GM19324 (cell line): Measurements from ENCODE around the gene SAMD11.
"Not testable (repeated sequence)": the region's sequence is repeated elsewhere in the genome, so short reads cannot be mapped to it uniquely, and the experiment has no call there.

Experiments used
- ATAC-seq: cut with Tn5 transposase; IDR thresholded peaks from one replicate; pipeline ENCODE4 v1.9.1; 2021; ENCODE audit warnings: mild to moderate bottlenecking, moderate library complexity; ENCODE audit not compliant: unreplicated experiment, low FRiP score

The SAMD11 gene

DNA sequence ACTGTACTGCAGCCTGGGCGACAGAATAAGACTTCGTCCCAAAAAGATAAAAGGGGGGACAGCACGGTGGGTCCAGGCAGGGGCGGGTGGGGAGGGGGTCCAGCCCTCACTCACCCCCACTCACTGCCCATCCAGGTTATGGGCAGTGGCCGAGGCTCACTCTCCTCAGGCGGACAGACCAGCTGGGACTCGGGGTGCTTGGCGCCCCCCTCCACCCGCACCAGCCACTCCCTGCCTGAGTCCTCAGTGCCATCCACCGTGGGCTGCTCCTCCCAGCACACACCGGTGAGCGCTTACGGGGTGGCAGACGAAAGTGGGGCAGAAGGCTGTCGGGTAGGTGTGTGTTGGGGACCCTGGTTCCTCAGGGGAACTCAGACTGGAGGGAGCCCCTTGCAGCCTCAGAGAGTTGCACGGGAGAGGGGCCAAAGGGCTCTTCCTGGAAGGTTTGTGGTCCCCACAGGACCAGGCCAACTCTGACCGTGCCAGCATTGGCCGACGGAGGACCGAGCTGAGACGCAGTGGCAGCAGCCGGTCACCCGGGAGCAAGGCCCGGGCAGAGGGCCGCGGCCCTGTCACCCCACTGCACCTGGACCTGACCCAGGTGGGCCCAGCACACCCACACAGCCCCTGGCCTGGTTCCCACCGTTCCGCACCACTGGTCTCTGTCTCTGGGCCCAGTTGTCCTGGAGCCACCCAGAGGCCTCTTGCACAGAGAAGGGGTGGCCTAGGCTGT lies 49.2 kb downstream of the SAMD11 start:
- ATAC-seq = no peak

GRCh38 chr1:973459-974292 lies 50.0 kb downstream of the SAMD11 start:
- no peak for ATAC-seq

DNA sequence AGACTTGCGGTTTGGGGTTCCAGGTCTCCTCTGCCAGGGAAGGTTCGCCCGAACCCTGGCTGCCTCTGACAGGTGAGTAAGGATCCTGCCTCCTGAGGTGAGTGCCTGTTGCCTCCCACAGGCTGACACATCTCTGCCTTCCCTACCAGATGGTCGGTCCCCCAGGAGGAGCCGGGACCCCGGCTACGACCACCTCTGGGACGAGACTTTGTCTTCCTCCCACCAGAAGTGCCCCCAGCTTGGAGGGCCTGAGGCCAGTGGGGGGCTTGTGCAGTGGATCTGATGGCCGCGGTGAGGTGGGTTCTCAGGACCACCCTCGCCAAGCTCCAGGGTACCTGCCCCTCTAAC lies 50.5 kb downstream of the SAMD11 start:
- ATAC-seq = no peak

DNA sequence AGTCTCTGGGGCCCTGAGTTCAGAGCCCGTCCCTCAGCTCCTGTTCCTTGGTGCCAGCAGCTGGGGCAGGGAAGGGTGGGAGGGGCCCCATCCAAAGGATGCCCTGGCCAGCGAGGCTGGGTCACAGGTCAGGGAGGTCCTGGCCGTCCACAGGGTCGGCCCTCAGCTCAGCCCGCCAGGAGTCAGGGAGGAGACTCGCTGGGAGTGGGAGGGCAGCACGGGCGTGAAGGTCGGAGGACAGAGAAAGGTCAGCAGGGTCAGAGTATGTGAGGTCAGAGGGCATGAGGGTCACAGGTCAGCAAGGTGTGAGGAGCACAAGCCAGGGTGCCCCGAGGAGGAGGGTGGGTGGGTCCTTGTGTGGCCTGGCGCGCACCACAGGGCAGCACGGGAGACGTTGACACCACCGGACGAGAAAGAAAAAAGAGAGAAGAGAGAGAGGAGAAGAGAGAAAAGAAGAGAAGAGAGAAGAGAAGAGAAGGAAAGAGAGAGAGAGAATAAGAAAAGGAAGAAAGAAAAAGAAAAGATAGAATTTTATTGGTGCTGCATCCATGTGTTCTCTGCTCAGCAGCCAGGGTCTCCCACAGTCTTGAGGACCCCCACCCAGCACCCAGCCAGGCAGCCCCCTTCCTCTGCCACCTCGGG lies 51.1 kb downstream of the SAMD11 start:
- no peak for ATAC-seq

DNA sequence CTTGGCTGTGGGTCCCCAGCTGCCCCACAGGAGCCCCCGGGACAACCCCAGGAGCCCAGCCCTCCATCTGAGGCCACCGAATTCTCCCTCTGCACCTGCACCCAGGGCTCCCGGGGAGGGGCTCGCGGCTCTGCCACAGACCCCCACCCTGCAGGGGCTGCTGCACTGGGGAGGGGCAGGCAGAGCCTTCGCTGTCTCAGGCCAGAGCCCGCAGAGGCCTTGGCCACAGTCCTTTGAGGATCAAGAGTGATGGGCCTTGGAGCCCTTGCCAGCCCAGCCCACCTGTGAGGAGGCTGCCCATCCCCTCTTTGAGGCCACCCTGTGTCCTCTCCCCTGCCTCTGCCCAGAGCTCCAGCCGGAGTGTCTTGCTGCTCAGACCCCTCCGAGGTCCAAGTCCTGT lies 51.6 kb downstream of the SAMD11 start:
- ATAC-seq = no peak

GRCh38 chr1:975896-976683 lies 52.4 kb downstream of the SAMD11 start:
- peak; percentile 45 for ATAC-seq

DNA sequence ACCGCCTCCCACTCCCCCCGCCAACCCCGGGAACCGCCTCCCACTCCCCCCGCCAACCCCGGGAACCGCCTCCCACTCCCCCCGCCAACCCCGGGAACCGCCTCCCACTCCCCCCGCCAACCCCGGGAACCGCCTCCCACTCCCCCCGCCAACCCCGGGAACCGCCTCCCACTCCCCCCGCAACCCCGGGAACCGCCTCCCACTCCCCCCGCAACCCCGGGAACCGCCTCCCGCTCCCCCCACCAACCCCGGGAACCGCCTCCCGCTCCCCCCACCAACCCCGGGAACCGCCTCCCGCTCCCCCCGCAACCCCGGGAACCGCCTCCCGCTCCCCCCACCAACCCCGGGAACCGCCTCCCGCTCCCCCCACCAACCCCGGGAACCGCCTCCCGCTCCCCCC lies 53.1 kb downstream of the SAMD11 start:
- ATAC-seq = not testable (repeated sequence)

DNA sequence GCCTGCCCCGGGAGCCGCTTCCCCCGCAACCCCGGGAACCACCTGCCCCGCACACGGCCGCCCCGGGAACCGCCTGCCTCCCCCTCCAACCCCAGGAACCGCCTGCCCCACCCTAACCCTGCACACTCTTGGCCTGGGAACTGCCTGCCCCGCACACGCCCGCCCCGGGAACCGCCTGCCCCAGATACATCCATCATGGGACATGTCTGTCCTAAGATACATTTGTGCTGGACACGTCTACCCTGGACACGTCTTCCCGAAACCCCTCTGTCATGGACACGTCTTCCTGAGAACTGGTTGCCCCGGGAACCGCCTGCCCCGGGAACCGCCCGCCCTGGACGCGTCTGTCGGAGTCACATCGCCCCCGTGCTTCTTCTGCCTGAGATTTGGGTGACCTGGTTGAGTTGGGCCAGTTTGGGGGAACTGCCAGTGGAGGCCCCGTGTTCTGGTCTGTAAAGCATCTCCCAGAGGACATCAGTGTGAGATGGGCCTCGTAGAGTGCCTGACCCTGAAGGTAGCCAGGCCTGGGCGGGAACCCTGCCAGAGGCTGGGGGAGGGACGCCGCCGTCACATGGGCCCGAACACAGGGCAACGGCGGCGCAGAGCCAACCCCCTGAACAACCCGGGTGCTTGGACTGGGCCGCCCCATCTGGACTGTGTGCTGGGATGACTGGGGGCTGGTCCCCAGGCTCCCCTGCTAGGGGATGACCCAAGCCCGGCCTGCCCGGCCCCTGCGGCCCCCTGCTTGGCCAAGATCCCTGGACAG lies 54.5 kb downstream of the SAMD11 start:
- no peak for ATAC-seq

- no peak for ATAC-seq
These were observed 55.4 kb downstream of the SAMD11 start for GRCh38 chr1:978835-979743.

GRCh38 chr1:979744-980072 lies 56.0 kb downstream of the SAMD11 start:
- ATAC-seq = no peak

GRCh38 chr1:980137-980571 lies 56.4 kb downstream of the SAMD11 start:
- no peak for ATAC-seq

GRCh38 chr1:980602-981395 lies 57.1 kb downstream of the SAMD11 start:
- ATAC-seq = no peak

- ATAC-seq = no peak
These were observed 57.8 kb downstream of the SAMD11 start for GRCh38 chr1:981491-981954.

- ATAC-seq = no peak
These were observed 58.3 kb downstream of the SAMD11 start, which contains the start of gene PERM1 for GRCh38 chr1:981955-982558. PERM1 (minus strand) TSS chr1:982093; CDS start chr1:981029, 1,064 bp downstream.

DNA sequence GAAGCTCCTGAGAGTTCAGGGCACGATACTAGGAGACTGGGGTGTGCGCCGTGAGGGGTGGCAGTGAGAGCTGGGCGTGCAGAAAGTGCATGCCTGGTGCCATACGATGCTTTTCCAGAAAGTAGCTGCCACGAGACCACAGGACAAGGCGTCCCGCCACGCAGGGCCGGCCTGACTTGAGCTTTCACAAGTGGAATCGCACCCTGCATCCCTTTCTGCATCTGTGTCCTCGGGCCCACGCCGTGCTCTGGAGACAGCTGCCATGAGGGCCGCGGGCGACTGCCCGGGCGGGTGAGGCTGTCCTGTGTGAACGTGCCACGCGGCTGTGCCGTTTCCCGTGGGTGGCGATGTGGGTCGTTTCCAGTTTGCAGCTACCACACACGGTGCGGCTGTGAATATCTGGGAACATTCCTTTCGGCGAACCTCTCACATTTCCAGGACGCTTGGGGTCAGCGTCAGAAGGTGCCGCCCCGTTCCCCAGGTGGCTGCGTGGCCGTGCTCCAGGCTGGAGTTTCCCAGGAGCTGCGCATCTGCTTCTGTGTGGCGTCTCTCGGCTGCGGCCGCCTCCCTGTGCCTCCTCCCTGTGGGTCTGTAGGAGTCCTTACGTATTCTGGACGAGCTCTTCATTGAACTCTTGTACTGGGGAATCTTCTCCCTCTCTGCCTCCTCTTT lies 59.2 kb downstream of the SAMD11 start:
- ATAC-seq = no peak

- ATAC-seq = no peak
These were observed 60.2 kb downstream of the SAMD11 start for GRCh38 chr1:983798-984475.

DNA sequence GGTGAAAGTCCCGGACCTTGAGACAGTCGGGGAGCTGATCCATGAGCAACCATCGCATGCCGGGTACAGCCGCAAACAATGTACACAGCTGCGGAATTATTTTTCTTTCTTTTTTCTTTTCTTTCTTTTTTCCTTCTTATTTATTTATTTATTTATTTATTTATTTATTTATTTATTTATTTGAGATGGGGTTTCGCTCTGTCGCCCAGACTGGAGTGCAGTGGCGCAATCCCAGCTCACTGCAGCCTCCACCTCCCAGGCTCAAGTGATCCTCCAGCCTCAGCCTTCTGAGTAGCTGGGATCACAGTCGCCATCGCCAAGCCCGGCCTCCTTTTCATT lies 60.7 kb downstream of the SAMD11 start:
- no peak for ATAC-seq
